Measurements from ENCODE around the gene MAP3K4.

MAP3K4 gene

GRCh38 chr6:161041274-161041673, 49.7 kb downstream of the MAP3K4 start:
- no peak for DNase-seq

GRCh38 chr6:161044335-161044734, 52.8 kb downstream of the MAP3K4 start:
- DNase-seq = no peak

GRCh38 chr6:161048641-161049040, 57.1 kb downstream of the MAP3K4 start:
- no peak for DNase-seq

GRCh38 chr6:161050134-161050765, 58.7 kb downstream of the MAP3K4 start:
- DNase-seq = no peak

GRCh38 chr6:161053103-161053502, 61.5 kb downstream of the MAP3K4 start:
- DNase-seq = no peak

GRCh38 chr6:161054876-161055275, 63.3 kb downstream of the MAP3K4 start:
- no peak for DNase-seq

- DNase-seq = no peak
These were observed 64.9 kb downstream of the MAP3K4 start for GRCh38 chr6:161056451-161056850.

GRCh38 chr6:161057103-161058091, 65.8 kb downstream of the MAP3K4 start:
- DNase-seq = no peak

GRCh38 chr6:161058741-161059140, 67.2 kb downstream of the MAP3K4 start:
- DNase-seq = no peak

GRCh38 chr6:161061576-161061975, 70.0 kb downstream of the MAP3K4 start:
- no peak for DNase-seq

- no peak for DNase-seq
These were observed 73.3 kb downstream of the MAP3K4 start for GRCh38 chr6:161064915-161065314.

GRCh38 chr6:161066511-161066910, 74.9 kb downstream of the MAP3K4 start:
- DNase-seq = no peak

GRCh38 chr6:161067749-161068148, 76.2 kb downstream of the MAP3K4 start:
- DNase-seq = no peak

- no peak for DNase-seq
These were observed 76.8 kb downstream of the MAP3K4 start for GRCh38 chr6:161068321-161068741.

- DNase-seq = no peak
These were observed 82.4 kb downstream of the MAP3K4 start for GRCh38 chr6:161073930-161074329.

GRCh38 chr6:161074496-161075121, 83.0 kb downstream of the MAP3K4 start:
- DNase-seq = no peak

GRCh38 chr6:161076181-161076677, 84.7 kb downstream of the MAP3K4 start:
- DNase-seq = peak; percentile 79

GRCh38 chr6:161079566-161080262, 88.1 kb downstream of the MAP3K4 start:
- peak; percentile 43 for DNase-seq

GRCh38 chr6:161080263-161080970, 88.8 kb downstream of the MAP3K4 start:
- DNase-seq = peak; percentile 46

GRCh38 chr6:161082215-161082614, 90.6 kb downstream of the MAP3K4 start:
- DNase-seq = no peak

- DNase-seq = no peak
These were observed 93.7 kb downstream of the MAP3K4 start for GRCh38 chr6:161085246-161085645.
